ENCODE measurements around the gene RTN4R.
A peak's percentile ranks its signal among the peaks of the same experiment; 100 is the strongest.

RTN4R gene

DNA sequence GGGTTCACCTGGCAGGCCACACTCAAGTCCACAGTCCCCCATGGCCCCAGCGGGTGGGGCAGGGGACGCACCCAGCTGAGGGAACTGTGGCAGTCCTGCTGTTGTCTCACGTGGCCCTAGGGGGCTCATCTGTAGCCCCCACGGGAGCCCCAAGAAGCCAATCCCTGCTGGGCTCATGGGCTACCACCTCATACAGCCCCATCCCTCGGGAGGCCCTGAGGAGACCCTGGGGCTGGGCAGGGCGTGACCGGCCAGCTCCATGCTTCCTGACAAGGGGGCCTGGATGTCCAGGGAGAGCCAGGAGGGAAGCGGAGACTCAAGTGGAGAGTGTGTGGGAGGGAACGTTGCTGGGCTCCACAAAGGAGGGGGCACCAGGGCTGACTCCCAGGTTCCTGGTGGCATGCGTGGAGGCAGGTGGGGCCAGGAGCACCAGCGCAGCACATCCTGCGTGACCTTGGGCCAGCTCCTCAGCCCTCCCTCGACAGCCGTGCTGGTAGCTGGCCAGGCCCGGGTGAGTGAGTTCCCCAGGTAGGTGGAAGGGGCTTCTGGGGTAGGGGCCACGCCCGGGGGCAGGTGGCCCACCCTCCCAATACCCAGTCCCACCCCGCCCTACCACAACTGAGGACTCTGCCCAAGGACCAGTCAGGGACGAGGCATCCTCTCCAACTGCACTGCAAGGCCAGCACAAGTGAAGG lies 7.9 kb downstream of the RTN4R start:
- FAIRE-seq (no peak), DNase-seq (ENCODE audit: insufficient read length, low spot score) (no peak)
- TF ChIP-seq SPI1 (IDR thresholded peaks at IDR 0.05; ENCODE audit: low read depth, low read length): no peak
- no peak for TF ChIP-seq POLR2A (IDR thresholded peaks at IDR 0.05; ENCODE audit: low read depth, low read length)
- TF ChIP-seq POLR2AphosphoS5 (IDR thresholded peaks at IDR 0.05; ENCODE audit: low read depth, low read length): no peak
- TF ChIP-seq TAF1 (IDR thresholded peaks at IDR 0.05; ENCODE audit: low read depth, low read length): no peak
- no peak for TF ChIP-seq POU2F2 (IDR thresholded peaks at IDR 0.05; ENCODE audit: low read depth, low read length)
- no peak for TF ChIP-seq PAX5 (IDR thresholded peaks at IDR 0.05; ENCODE audit: insufficient read depth, low read length, severe bottlenecking)

- TF ChIP-seq POLR2AphosphoS5 (IDR thresholded peaks at IDR 0.05; ENCODE audit: low read depth, low read length) (no peak), POU2F2 (IDR thresholded peaks at IDR 0.05; ENCODE audit: low read depth, low read length) (no peak), TAF1 (IDR thresholded peaks at IDR 0.05; ENCODE audit: low read depth, low read length) (no peak), PAX5 (IDR thresholded peaks at IDR 0.05; ENCODE audit: insufficient read depth, low read length, severe bottlenecking) (no peak), SPI1 (IDR thresholded peaks at IDR 0.05; ENCODE audit: low read depth, low read length) (no peak), POLR2A (IDR thresholded peaks at IDR 0.05; ENCODE audit: low read depth, low read length) (no peak)
- no peak for FAIRE-seq
- no peak for DNase-seq (ENCODE audit: insufficient read length, low spot score)
These were observed 8.8 kb downstream of the RTN4R start for GRCh38 chr22:20259327-20259688.

GRCh38 chr22:20258584-20259326 lies 9.4 kb downstream of the RTN4R start:
- FAIRE-seq: no peak
- DNase-seq (ENCODE audit: insufficient read length, low spot score): peak; percentile 68
- TF ChIP-seq TAF1 (IDR thresholded peaks at IDR 0.05; ENCODE audit: low read depth, low read length) (no peak), PAX5 (IDR thresholded peaks at IDR 0.05; ENCODE audit: insufficient read depth, low read length, severe bottlenecking) (no peak), SPI1 (IDR thresholded peaks at IDR 0.05; ENCODE audit: low read depth, low read length) (no peak), POU2F2 (IDR thresholded peaks at IDR 0.05; ENCODE audit: low read depth, low read length) (no peak), POLR2A (IDR thresholded peaks at IDR 0.05; ENCODE audit: low read depth, low read length) (no peak), POLR2AphosphoS5 (IDR thresholded peaks at IDR 0.05; ENCODE audit: low read depth, low read length) (no peak)

DNA sequence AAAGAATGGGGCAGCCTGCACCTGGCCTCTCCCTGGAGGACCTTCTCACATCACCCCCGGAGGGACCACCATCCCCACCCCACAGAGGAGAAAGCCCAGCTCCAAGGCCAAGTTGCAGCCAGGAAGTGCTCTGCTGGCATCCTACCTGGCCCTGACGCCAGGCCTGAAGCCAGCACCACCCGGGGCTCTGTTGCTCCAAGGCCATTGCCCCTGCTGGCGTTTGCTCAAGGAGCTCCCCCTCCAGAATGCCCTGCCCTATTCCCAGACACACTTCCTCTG lies 10.2 kb downstream of the RTN4R start:
- no peak for FAIRE-seq
- DNase-seq (ENCODE audit: insufficient read length, low spot score): no peak
- TF ChIP-seq POLR2AphosphoS5 (IDR thresholded peaks at IDR 0.05; ENCODE audit: low read depth, low read length): no peak
- no peak for TF ChIP-seq SPI1 (IDR thresholded peaks at IDR 0.05; ENCODE audit: low read depth, low read length)
- TF ChIP-seq POU2F2 (IDR thresholded peaks at IDR 0.05; ENCODE audit: low read depth, low read length): no peak
- TF ChIP-seq PAX5 (IDR thresholded peaks at IDR 0.05; ENCODE audit: insufficient read depth, low read length, severe bottlenecking): no peak
- no peak for TF ChIP-seq POLR2A (IDR thresholded peaks at IDR 0.05; ENCODE audit: low read depth, low read length)
- TF ChIP-seq TAF1 (IDR thresholded peaks at IDR 0.05; ENCODE audit: low read depth, low read length): no peak

DNA sequence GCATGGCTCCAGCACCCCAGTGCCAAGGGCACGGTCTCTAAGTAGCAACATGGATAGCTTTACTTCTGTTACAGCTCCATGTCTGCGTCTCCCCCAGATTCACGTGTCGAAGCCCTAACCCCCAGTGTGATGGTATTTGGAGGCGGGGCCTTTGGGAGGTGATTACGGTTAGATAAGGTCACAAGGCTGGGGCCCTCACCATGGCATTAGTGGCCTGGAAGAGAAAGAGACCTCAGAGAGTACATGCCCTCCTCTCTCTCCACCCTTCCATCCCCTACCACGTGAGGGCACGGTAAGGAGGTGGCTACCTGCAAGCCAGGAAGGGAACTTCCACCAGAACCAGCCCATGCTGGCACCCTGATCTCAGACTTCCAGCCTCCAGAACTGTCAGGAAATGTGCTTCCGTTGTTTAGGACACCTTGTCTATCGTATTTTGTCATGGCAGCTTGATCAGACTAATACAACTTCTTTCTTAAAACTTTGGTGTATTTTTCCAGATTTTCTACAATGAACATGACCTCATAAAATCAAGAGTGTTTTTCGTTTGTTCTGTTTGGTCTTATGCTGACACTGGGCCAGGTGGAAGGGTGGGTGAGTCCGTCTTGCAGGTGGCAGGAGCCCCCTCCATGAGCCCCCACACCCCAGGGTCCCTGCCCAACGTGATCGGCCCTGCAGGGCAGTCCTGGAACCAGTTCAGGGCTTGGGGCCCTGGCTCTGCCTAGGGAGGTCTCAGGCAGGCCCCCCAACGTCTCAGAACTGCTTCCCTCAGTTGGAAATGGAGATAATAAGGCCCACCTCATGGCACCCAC lies 10.7 kb downstream of the RTN4R start:
- no peak for FAIRE-seq
- TF ChIP-seq TAF1 (IDR thresholded peaks at IDR 0.05; ENCODE audit: low read depth, low read length) (no peak), POU2F2 (IDR thresholded peaks at IDR 0.05; ENCODE audit: low read depth, low read length) (no peak), POLR2A (IDR thresholded peaks at IDR 0.05; ENCODE audit: low read depth, low read length) (no peak), POLR2AphosphoS5 (IDR thresholded peaks at IDR 0.05; ENCODE audit: low read depth, low read length) (no peak), PAX5 (IDR thresholded peaks at IDR 0.05; ENCODE audit: insufficient read depth, low read length, severe bottlenecking) (no peak), SPI1 (IDR thresholded peaks at IDR 0.05; ENCODE audit: low read depth, low read length) (no peak)
- no peak for DNase-seq (ENCODE audit: insufficient read length, low spot score)

DNA sequence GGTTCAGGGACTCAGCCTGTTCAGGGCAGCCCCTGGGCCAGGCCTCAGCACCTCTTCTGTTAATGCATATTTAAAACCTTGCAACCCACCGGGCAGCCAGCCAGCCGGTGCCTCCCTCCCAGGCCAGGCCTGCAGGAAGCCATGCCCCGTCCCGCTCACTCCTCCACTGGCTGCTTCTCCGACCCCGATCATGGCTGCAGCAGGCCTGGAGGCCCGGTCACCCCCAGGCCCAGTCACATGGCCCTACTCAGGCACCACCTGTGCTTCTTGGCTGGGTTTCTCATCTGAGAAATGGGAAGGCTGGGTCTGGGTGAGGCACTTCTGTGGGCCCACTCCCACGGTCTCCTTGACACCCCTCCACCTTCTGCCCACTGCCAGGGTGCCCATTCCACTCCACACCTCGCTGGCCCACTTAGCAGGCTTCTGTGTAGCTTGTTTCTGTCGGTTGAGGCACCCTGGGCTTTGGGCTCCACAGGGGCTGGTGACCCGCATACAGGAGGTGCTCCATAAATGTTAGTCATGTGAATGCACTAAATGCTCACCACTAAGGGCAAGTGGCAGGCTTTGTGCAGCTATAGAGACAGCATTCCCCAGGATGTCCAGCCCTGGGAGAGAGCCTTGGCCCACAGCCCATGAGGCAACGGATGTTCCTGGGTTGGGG lies 11.4 kb downstream of the RTN4R start:
- FAIRE-seq (no peak), DNase-seq (ENCODE audit: insufficient read length, low spot score) (no peak)
- TF ChIP-seq POLR2A (IDR thresholded peaks at IDR 0.05; ENCODE audit: low read depth, low read length) (no peak), PAX5 (IDR thresholded peaks at IDR 0.05; ENCODE audit: insufficient read depth, low read length, severe bottlenecking) (no peak), TAF1 (IDR thresholded peaks at IDR 0.05; ENCODE audit: low read depth, low read length) (no peak), POLR2AphosphoS5 (IDR thresholded peaks at IDR 0.05; ENCODE audit: low read depth, low read length) (no peak), POU2F2 (IDR thresholded peaks at IDR 0.05; ENCODE audit: low read depth, low read length) (no peak), SPI1 (IDR thresholded peaks at IDR 0.05; ENCODE audit: low read depth, low read length) (no peak)

DNA sequence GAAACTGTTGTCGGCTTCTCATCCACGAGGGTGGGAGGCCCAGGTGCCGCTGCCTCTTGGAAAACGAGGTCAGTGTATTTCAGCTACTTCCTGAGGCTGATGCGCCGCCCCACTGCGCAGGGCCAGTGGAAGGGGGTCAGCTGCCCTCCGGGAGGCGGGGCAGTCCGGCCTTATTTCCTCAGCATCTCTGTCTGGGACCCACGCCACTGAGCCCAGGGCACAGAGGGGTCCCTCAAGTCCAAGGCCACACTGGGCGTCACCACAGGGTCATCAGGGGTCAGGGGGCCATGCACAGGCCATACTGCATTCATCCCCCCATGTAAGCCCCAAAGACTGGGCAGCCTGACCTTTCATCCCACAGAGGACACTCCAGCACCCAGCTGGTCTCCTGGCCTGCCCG lies 12.1 kb downstream of the RTN4R start:
- DNase-seq (ENCODE audit: insufficient read length, low spot score) (no peak), FAIRE-seq (no peak)
- no peak for TF ChIP-seq SPI1 (IDR thresholded peaks at IDR 0.05; ENCODE audit: low read depth, low read length)
- TF ChIP-seq POU2F2 (IDR thresholded peaks at IDR 0.05; ENCODE audit: low read depth, low read length): no peak
- TF ChIP-seq POLR2AphosphoS5 (IDR thresholded peaks at IDR 0.05; ENCODE audit: low read depth, low read length): no peak
- no peak for TF ChIP-seq POLR2A (IDR thresholded peaks at IDR 0.05; ENCODE audit: low read depth, low read length)
- TF ChIP-seq PAX5 (IDR thresholded peaks at IDR 0.05; ENCODE audit: insufficient read depth, low read length, severe bottlenecking): no peak
- no peak for TF ChIP-seq TAF1 (IDR thresholded peaks at IDR 0.05; ENCODE audit: low read depth, low read length)

DNA sequence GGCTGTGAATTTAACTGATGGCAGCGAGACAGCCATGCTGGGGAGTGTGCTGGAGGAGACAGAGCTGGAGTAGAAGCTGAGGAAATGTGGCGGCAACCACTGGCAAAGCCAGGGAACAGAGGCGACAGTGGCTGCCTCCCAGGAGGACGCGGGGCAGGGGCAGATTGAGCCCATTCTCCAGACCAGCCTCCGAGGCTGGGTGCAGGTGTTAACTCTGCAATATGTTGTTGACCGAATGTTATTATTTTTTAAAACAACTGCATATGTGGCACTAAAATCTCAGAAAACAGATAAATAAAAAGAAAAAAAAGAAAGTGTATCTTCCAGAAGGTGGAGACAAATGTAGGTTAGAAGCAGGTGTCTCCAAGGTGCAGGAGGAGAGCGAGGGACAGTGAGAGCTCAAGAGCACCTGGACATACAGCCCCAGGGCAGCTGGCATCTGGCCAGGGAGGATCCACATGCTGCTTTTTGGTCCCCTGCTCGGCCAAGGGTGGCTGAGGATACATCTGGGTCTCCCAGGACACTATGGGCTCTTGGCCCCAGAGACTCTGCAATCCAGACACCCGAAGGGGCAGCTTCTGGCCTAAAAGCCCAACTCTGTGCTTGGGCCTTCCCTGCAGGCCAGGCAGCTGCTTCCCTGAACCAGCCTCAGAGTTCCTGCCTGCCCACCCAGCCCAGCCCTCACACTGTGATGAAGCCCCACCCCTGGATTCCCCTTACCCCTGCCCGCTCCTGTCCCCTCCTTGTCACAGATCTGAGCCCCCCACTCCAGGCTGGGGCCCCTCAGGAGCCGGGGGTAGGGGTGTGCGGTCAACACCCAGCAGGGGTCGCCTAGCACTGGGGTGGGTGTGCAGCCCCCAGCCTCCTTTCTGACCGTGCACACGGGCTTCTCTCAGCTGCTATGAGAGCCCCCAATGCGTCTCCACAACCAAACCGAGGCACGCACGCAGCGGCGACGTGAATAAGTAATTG lies 12.9 kb downstream of the RTN4R start:
- no peak for DNase-seq (ENCODE audit: insufficient read length, low spot score)
- no peak for TF ChIP-seq POU2F2 (IDR thresholded peaks at IDR 0.05; ENCODE audit: low read depth, low read length)
- no peak for TF ChIP-seq SPI1 (IDR thresholded peaks at IDR 0.05; ENCODE audit: low read depth, low read length)
- TF ChIP-seq TAF1 (IDR thresholded peaks at IDR 0.05; ENCODE audit: low read depth, low read length): no peak
- TF ChIP-seq POLR2A (IDR thresholded peaks at IDR 0.05; ENCODE audit: low read depth, low read length): no peak
- FAIRE-seq: no peak
